ENCODE data around the gene PCA3. TPM values are rescaled to one million over a fixed set of nuclear protein-coding genes. Genes with fewer than 3 reads are reported as not detected.

PCA3 gene
- total and polyA plus RNA-seq, 3 donors from 2014 or later: 0.37 to 0.39 TPM; not detected in 1

GRCh38 chr9:76818271-76818670, 54.0 kb downstream of the PCA3 start:
- no peak overlapping the region for H3K4me3 ChIP-seq
- H3K9me3 ChIP-seq: no peaks in the 10 kb centered on the region
- intact Hi-C loops (cut with DNase I; ENCODE audit: low total_unique reads): loop anchor here (10.0 kb wide), 1 partner anchor 167 kb away; no protein-coding TSS in a partner anchor
- no peaks in the 10 kb centered on the region for H3K36me3 ChIP-seq (ENCODE audit: low read depth, missing control alignments)
- H3K27ac ChIP-seq: peak overlapping the region in 1 of 2 donors; percentile 41
- no peaks in the 10 kb centered on the region for H3K27me3 ChIP-seq
- H3K4me1 ChIP-seq: no peaks in the 10 kb centered on the region
- TF ChIP-seq POLR2A (IDR thresholded peaks at IDR 0.05) (no peak), CTCF (IDR thresholded peaks at IDR 0.05) (no peak)
- WGBS, 2 donors: 53 to 55% methylated on average over 4 of the region's 4 CpGs
- peak; percentile 41 for DNase-seq

- DNase-seq: no peak
- Histone ChIP-seq H3K9me3 (no peaks in the 10 kb centered on the region), H3K27me3 (no peaks in the 10 kb centered on the region), H3K4me3 (no peak overlapping the region), H3K36me3 (ENCODE audit: low read depth, missing control alignments) (no peaks in the 10 kb centered on the region), H3K4me1 (no peaks in the 10 kb centered on the region), H3K27ac (no peak overlapping the region)
- TF ChIP-seq POLR2A (IDR thresholded peaks at IDR 0.05) (no peak), CTCF (IDR thresholded peaks at IDR 0.05) (no peak)
- intact Hi-C loops (cut with DNase I; ENCODE audit: low total_unique reads): no loop called here
- WGBS, 2 donors: 49 to 56% methylated on average over 6 of the region's 6 CpGs
Measured at GRCh38 chr9:76820431-76820830, 56.2 kb downstream of the PCA3 start.

GRCh38 chr9:76827296-76828080, 63.2 kb downstream of the PCA3 start:
- no peak for TF ChIP-seq POLR2A (IDR thresholded peaks at IDR 0.05)
- TF ChIP-seq CTCF (IDR thresholded peaks at IDR 0.05): no peak
- no peaks in the 10 kb centered on the region for H3K4me1 ChIP-seq
- H3K36me3 ChIP-seq (ENCODE audit: low read depth, missing control alignments): no peaks in the 10 kb centered on the region
- intact Hi-C loops (cut with DNase I; ENCODE audit: low total_unique reads): no loop called here
- no peak overlapping the region for H3K27ac ChIP-seq
- WGBS, 2 donors: 79 to 83% methylated on average over 9 of the region's 9 CpGs
- no peak for DNase-seq
- no peaks in the 10 kb centered on the region for H3K27me3 ChIP-seq
- H3K9me3 ChIP-seq: no peaks in the 10 kb centered on the region
- H3K4me3 ChIP-seq: no peak overlapping the region

GRCh38 chr9:76828447-76828846, 64.2 kb downstream of the PCA3 start:
- H3K4me3 ChIP-seq: no peak overlapping the region
- DNase-seq: no peak
- H3K27ac ChIP-seq: no peak overlapping the region
- no peaks in the 10 kb centered on the region for H3K36me3 ChIP-seq (ENCODE audit: low read depth, missing control alignments)
- no peaks in the 10 kb centered on the region for H3K9me3 ChIP-seq
- intact Hi-C loops (cut with DNase I; ENCODE audit: low total_unique reads): no loop called here
- H3K4me1 ChIP-seq: no peaks in the 10 kb centered on the region
- no peaks in the 10 kb centered on the region for H3K27me3 ChIP-seq
- TF ChIP-seq CTCF (IDR thresholded peaks at IDR 0.05) (no peak), POLR2A (IDR thresholded peaks at IDR 0.05) (no peak)
- 60 to 77% methylated on average over 3 of the region's 3 CpGs for WGBS, 2 donors
